Stimulated activated CD8-positive, alpha-beta memory T cell treated with anti-CD3 and anti-CD28 coated beads, Interleukin-7, amount 100 ng/mL, for 1 hour (primary cell): ENCODE results near the gene EEFSEC.

ENCODE experiments used
- DNase-seq, 2 donors: peaks; one replicate each; pipeline ENCODE4 v3.0.0-alpha.2; 2020; ENCODE audit warnings: low read depth in 2 of 2

Gene EEFSEC

DNA sequence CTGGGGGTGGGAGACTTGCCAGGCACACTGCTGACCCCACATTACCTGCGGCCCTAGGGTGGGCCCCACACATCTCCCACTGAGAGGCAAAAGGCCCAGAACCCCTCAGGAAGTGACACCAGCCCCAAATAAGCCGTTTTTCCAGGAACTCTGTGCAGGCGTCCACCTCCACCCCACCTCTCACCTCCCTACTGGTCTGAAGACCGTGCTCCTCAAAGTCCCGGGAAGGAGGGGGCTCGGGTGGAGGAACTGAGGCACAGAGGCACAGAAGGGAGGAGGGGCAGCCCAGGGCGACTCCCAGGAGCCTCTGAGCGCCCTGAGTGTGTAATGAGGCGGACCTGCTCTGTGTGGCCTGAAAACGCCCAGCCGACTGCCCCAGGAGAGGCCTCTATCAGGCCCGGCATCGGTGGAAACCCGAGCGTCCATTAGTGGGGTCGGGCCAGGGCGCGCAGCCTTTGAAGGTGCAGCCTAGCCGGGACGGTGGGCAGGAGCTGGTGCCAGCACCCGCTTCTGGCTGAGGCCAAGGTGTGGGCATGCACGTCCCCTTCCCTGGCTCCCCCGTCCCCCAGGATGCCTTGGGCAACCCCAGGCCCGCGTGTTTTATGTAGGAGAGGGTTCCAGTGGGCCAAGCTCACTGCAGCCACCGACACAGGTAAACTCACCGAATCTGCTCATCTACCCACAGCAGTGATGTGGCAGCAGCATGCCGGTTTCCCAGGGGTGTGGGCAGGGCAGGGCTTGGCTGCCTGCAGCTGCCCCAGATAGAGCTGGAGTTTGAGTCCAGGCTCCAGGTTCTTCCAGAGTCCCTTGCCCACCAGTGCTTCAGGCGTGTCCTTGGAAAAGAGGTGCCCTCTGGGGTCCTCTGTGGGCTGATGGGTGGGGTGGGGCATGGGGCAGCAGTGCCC, 257.6 kb downstream of the EEFSEC start:
- DNase-seq = no peak

DNA sequence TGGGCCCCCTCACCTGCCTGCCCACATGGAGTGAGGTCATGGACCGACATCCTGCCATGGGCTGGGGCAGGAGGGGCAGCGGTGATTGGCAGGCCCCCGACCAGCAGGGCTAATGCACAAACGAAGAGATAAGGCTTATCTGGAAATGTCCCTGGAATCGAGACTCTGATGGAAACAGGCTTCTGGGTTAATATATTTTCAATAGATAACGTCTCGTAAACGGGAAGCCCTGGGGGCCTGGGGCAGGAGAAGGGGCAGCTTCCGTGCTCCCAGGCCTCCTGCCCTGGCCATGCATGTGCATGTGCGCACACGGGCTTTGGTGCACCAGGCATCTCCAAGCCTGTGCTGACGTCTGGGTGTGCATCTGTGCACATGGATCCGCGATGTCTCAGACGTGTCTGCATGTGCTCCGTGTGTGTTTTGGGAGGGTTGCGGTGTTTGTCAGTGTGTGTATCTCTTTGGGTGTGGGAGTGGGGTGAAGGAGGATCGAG, 258.3 kb downstream of the EEFSEC start:
- no peak for DNase-seq

- no peak for DNase-seq
Observed at GRCh38 chr3:128412180-128413002, 259.1 kb downstream of the EEFSEC start.

- no peak for DNase-seq
Observed at GRCh38 chr3:128413003-128413370, 259.7 kb downstream of the EEFSEC start.

DNA sequence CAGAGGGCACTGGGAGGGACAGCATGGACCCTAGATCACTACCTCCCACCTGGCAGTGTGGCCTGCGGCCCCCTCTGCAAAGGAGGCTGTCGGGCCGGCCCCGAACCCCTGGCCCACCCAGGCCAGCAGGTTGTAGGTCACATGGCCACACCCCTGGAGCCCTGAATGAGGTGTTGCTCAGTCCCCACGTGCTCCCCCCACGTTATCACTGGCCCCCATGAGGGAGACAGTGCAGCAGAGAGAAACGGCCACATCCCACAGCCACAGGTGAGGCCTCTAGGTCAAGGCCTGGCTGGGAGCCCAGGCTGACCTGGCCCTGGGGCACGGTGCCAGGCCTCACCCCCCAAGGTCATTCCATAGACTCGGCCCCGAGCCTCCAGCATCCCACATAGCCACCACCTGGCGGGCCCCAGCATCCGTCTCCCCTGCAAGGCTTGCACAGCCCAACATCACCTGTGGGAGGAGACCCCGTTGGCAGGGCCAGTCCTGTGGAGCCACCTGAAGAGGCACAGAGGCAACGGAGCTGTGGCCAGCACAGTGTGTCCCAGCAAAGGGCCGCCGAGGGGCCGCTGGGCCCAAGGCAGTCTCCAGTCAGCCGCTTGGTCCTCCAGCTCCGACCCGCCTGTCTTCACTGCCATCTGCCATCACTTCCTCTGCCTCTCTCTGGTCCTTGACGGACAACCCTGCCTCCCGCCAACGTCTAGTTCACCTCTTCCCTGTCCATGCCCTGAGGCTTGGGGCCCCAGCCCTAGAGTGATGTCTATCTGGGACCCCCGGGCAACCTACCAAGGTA, 260.3 kb downstream of the EEFSEC start:
- DNase-seq = no peak

DNA sequence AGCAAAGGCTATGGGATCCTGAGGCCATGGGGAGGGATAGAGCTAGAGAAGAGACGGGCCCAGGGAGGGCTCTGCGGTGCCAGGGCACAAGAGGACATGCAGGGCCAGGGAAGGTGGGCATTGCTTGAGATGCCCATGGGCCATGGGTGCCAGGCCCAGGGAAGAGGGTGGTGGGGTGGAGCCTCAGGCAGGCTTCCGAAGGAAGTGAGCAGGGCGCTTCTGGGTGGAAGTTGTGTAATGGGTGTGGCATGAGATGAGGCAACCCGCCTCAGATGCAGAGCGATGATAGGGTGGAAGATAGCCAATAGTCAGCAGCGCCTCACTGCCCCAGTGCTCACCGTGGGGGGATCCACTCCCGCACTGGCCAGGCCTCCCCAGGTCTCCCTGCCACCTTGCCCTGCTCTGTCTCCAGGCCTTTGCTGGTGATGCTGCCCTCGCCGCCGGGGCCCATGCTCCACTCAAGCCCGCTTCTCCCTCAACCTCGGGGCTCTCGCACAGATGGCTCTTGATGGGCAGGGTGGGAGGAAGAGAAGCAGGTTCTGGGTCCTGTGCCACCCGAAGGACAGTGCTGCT, 262.0 kb downstream of the EEFSEC start:
- DNase-seq = no peak

DNA sequence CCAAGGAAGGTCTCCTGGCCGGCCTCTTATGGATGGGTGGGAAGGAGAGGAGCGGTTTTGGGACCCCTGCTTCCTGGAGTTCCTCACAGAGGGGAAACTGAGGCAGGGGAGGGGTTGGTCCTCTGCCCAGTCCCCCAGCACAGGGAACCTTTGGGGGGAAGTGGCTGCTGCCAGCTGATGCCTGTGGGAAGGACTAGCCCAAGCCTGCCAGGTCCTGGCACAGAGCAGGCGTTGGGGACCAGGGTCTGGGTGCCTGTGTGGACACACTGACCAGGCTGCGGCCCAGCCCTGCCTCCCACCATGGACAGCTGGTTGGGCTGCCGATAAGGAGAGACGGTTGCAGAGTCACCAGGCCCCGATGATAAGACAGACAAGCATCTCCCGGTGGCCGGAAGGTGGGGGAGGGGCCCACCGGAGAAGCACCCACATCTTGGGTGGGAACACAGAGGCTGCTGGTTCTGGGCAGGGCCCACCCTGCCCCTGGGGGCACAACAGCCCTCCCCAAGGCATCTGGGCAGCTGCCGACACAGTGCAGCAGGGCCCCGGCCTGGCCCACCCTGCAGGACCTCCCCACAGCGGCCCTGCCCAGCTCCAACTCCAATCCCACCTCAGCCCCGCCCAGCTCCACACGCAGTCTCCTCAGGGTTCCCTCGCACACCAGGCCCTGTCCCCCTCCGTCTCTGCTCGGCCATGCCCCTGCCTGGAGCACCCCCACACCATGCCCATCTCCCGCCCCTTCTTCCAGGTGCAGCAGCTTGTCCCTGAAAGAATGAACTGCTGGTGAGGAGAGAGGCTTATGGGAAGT, 262.7 kb downstream of the EEFSEC start:
- DNase-seq = no peak

DNA sequence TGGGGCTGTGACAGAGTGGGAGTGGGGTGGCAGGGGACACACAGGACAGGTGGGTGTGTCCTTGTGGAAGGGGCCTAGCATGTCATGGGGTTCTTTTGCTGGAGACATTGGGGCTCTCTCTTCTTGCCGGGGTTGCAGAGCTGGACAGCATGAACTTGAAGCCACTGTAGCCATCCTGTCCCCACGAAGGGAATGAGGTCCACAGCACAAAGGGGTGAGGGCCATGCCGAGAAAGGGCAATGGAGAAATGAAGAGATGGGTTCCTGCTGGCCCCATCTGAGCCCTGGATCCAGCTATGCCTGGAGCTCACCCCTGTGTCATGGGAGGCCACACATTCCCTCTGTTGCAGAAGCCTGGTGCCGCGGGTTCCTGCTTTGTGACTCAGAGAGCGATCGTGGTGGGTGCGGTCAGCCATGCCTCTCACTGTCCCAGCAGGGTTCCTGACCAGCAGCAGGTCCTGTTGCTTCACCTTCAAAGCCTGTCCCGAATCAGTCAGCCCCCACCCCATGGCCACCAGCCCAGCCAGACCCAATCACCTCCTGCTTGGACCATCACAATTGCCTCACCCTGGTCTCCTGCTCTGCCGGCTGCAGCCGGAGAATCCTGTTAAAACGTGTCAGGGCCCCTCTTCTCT, 263.4 kb downstream of the EEFSEC start:
- DNase-seq = no peak

- no peak for DNase-seq
Observed at GRCh38 chr3:128418900-128419299, 265.6 kb downstream of the EEFSEC start.

DNA sequence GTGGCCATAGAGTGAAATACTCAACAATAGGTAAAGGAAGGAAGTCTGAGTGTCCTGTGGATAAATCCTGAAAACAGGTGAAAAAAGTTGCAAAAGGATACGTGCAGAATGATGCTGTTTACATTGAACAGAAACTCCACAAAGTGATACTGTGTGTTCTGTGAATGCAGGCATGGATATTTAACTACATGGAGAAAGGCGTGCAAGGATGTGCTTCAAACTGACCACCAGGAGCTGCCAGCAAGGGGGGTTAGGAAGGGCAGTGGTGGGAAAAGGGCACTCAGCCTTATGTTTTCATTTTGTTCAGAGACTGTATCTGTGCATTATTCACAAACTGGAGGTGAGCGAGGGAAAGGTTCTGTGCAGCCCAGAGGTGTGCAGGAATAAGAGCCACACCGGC, 266.0 kb downstream of the EEFSEC start:
- no peak for DNase-seq

DNA sequence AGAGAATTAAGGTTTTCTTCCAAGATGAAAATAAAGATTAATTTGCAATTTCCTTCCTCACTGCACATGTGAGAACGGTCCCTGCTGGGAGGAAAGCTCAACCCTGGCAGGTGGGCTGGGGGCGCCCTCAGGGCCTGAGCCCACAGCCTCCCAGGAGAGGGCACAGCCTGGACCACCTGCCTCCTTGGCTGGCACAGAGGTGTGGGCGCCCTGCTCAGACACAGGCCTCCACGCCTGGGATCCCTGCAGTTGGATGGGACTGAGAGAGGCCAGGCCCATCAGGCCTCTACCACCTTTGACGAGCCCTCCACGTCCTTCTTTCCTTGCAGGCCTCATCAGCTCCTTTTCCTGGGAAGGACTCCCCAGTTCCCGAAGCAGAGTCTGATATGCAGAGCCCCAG, 267.0 kb downstream of the EEFSEC start:
- DNase-seq = no peak

DNA sequence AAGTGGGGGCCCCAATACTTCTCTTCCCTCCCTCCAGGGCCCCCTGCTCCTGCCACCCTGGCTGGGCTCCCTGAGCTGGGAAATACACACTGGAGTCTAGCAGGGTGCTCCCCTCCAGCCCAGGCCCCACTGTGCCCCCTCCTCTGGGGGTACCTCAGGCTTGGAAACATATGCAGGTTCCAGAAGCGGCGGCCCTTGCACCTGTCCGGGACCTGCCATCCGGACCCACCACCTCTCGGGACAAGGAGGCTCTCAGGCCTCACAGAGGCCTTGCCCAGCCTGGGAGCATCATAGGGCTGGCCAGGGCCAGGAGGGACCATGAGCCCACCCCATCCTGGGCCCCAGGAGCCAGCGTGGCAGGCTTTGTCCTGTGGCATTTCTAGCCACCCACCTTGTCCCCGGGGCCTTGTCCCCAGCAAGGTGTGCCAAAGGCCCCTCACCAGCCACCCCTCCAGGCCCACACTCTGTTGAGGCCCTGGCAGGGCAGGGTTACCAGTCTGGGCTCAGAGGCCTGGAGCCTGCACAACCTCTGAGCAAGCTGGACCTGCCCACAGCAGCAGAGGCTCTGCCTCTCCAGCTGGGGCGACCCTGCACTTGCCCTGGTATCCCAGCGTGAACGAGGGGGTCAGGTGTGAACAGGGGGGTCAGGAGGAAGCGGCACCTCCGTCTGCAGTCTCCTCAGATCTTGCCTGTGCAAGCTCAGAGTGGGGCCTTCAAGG, 267.6 kb downstream of the EEFSEC start:
- DNase-seq = no peak

- DNase-seq = no peak
Observed at GRCh38 chr3:128421439-128421836, 268.2 kb downstream of the EEFSEC start.

DNA sequence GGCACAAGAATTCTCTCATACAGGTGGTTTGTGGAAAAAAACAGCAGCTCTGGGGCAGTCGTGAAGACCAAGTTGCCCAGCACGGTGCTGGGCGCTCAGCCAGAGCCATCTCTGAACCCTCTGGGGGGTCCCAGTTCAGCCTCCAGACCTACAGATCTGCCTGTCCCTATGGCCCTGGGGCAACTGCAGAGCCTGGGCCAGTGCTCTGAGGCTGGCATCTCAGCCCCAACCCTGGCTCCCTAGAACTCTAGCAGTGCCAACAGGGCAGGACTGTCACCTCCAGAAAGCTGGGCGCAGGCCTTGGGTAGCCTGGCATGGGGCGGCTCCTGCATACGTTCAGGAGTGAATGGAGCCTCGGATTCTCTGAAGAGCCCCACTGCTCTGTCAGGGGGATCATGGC, 268.7 kb downstream of the EEFSEC start:
- no peak for DNase-seq

- no peak for DNase-seq
Observed at GRCh38 chr3:128422762-128423524, 269.7 kb downstream of the EEFSEC start.

- no peak for DNase-seq
Observed at GRCh38 chr3:128423525-128424147, 270.4 kb downstream of the EEFSEC start.

DNA sequence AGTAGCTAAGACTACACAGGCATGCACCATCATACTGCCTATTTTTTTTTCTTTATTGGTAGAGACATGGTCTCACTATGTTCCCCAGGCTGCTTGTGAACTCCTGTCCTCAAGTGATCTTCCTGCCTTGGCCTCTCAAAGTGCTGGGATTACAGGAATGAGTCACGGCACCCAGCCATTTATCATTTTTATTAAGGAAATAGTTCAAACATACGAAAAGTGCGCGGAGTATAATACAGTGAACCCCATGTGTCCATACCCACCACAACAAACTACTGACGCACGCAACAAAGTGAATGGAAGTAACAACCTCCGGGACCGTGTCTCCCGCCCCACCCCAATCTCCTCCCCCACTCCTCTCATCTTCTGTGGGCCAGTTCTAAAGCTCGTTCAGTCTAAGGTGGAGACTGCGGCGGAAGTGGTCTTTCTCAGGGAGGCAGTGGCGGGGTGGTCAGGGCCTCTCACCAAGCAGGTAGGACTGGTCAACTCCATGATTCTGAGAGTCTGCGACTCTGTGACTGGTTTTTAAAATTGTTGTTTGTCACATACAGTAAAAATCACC, 271.3 kb downstream of the EEFSEC start:
- DNase-seq = no peak
